HUES48 (cell line): Measurements from ENCODE around the gene CD244.
"Not testable (repeated sequence)": the region's sequence is repeated elsewhere in the genome, so short reads cannot be mapped to it uniquely, and the experiment has no call there.

Source experiments
- H3K27ac ChIP-seq: one replicate; pipeline ENCODE4 v1.7.0; 2013; ENCODE audit warnings: low read depth, low read length, inconsistent platforms
- H3K27me3 ChIP-seq: 2 replicates; pipeline ENCODE4 v1.6.1; 2013; ENCODE audit warnings: mild to moderate bottlenecking, low read length; ENCODE audit not compliant: control insufficient read depth, insufficient read depth
- H3K36me3 ChIP-seq: 2 replicates; pipeline ENCODE4 v1.6.1; 2013; ENCODE audit warnings: low read length; ENCODE audit not compliant: control insufficient read depth, insufficient read depth
- H3K4me1 ChIP-seq: 2 replicates; pipeline ENCODE4 v1.6.1; 2013; ENCODE audit warnings: mild to moderate bottlenecking, low read length; ENCODE audit not compliant: control insufficient read depth, insufficient read depth
- H3K4me3 ChIP-seq: 2 replicates; pipeline ENCODE4 v1.5.1; 2013; ENCODE audit warnings: mild to moderate bottlenecking, low read depth, low read length
- H3K9ac ChIP-seq: 2 replicates; pipeline ENCODE4 v1.6.1; 2013; ENCODE audit warnings: mild to moderate bottlenecking, low read depth, low read length, moderate library complexity
- H3K9me3 ChIP-seq: 2 replicates; pipeline ENCODE4 v1.6.1; 2013; ENCODE audit warnings: low read length; ENCODE audit not compliant: control insufficient read depth, insufficient read depth

CD244 gene

GRCh38 chr1:160877221-160877620, 14.5 kb upstream of the CD244 start:
- H3K4me3 ChIP-seq: no peak overlapping the region
- no peaks in the 10 kb centered on the region for H3K36me3 ChIP-seq
- H3K4me1 ChIP-seq: no peaks in the 10 kb centered on the region
- H3K9me3 ChIP-seq: no peaks in the 10 kb centered on the region
- no peak overlapping the region for H3K27ac ChIP-seq
- H3K9ac ChIP-seq: no peak overlapping the region
- no peaks in the 10 kb centered on the region for H3K27me3 ChIP-seq

GRCh38 chr1:160876311-160876710, 13.6 kb upstream of the CD244 start:
- H3K9me3 ChIP-seq: no peaks in the 10 kb centered on the region
- no peaks in the 10 kb centered on the region for H3K27me3 ChIP-seq
- no peaks in the 10 kb centered on the region for H3K4me1 ChIP-seq
- H3K4me3 ChIP-seq: no peak overlapping the region
- H3K27ac ChIP-seq: no peak overlapping the region
- H3K36me3 ChIP-seq: no peaks in the 10 kb centered on the region
- no peak overlapping the region for H3K9ac ChIP-seq

DNA sequence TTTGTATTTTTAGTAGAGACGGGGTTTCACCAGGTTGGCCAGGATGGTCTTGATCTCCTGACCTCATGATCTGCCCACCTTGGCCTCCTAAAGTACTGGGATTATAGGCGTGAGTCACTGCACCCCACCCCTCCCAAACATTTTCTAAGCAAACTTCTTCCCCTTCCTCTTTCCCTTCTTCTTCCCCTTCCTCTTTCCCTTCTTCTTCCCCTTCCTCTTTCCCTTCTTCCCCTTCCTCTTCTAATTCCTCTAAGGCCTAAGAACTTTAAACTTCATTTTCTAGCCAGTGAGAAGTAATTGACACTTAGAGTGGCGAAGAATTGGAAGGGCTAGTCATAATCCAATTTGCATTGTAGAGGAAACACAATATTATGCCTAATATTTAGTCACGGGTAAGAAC, 12.9 kb upstream of the CD244 start:
- H3K36me3 ChIP-seq, H3K9ac ChIP-seq, H3K4me1 ChIP-seq, H3K27me3 ChIP-seq, H3K27ac ChIP-seq, H3K9me3 ChIP-seq, H3K4me3 ChIP-seq: not testable (repeated sequence)

DNA sequence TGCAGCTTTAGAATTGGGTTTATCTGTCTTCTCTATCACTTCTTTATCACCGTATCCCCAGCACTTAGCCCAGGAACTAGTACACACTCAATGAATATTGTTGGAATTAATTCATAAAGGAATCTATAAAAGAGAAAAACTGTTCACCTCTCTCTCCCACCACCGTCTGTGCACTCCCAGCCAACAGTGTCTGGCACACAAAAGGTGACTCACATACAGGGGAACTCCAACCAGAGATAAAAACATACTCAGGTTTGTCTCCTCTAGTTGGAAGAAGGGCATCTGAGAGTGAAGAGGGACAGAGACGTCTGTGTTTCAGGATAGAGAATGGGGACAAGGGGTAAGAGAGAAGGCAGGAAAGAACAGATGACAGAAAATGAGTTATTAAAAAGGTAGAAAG, 12.2 kb upstream of the CD244 start:
- Histone ChIP-seq H3K27ac (no peak overlapping the region), H3K36me3 (no peaks in the 10 kb centered on the region), H3K9me3 (no peaks in the 10 kb centered on the region), H3K4me3 (no peak overlapping the region), H3K27me3 (no peaks in the 10 kb centered on the region), H3K4me1 (no peaks in the 10 kb centered on the region), H3K9ac (no peak overlapping the region)

DNA sequence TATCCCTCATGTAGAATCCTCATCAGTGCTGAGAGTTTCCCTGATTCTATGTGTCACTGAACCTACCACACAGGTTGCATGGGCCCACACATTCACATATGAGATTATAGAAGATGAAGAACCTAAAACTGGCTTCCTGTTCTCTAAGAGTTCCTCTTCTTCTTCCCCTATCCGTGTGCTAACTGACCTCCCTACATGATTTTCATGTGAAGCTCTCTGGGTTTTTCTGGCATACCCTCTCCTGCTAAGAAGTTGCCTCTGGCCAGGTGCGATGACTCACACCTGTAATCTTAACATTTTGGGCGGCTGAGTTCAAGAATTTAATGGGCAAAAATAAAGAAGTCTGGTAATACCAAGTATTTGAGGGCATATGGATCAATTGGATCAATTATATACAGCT, 5.5 kb upstream of the CD244 start:
- no peak overlapping the region for H3K27ac ChIP-seq

DNA sequence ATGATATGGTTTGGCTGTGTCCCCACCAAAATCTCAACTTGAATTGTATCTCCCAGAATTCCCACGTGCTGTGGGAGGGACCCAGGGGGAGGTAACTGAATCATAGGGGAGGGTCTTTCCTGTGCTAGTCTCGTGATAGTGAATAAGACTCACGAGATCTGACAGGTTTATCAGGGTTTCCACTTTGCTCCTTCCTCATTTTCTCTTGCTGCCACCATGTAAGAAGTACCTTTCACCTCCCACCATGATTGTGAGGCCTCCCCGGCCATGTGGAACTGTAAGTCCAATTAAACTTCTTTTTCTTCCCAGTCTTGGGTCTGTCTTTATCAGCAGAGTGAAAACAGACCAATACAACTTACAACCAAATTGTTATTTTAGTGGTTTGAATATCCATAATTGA, 5.0 kb upstream of the CD244 start:
- not testable (repeated sequence) for H3K4me3 ChIP-seq, H3K4me1 ChIP-seq, H3K9ac ChIP-seq, H3K9me3 ChIP-seq, H3K36me3 ChIP-seq, H3K27ac ChIP-seq, H3K27me3 ChIP-seq

More for the DNA sequence above, 5.5 kb upstream of the CD244 start:
- H3K4me1 ChIP-seq: no peaks in the 10 kb centered on the region
- no peaks in the 10 kb centered on the region for H3K9me3 ChIP-seq
- no peaks in the 10 kb centered on the region for H3K27me3 ChIP-seq
- no peaks in the 10 kb centered on the region for H3K36me3 ChIP-seq
- H3K4me3 ChIP-seq: no peak overlapping the region
- H3K9ac ChIP-seq: no peak overlapping the region

- Histone ChIP-seq H3K27me3 (no peaks in the 10 kb centered on the region), H3K9ac (no peak overlapping the region), H3K27ac (no peak overlapping the region), H3K9me3 (no peaks in the 10 kb centered on the region), H3K4me1 (no peaks in the 10 kb centered on the region), H3K4me3 (no peak overlapping the region), H3K36me3 (no peaks in the 10 kb centered on the region)
These were observed 4.1 kb upstream of the CD244 start for GRCh38 chr1:160866695-160867260.

DNA sequence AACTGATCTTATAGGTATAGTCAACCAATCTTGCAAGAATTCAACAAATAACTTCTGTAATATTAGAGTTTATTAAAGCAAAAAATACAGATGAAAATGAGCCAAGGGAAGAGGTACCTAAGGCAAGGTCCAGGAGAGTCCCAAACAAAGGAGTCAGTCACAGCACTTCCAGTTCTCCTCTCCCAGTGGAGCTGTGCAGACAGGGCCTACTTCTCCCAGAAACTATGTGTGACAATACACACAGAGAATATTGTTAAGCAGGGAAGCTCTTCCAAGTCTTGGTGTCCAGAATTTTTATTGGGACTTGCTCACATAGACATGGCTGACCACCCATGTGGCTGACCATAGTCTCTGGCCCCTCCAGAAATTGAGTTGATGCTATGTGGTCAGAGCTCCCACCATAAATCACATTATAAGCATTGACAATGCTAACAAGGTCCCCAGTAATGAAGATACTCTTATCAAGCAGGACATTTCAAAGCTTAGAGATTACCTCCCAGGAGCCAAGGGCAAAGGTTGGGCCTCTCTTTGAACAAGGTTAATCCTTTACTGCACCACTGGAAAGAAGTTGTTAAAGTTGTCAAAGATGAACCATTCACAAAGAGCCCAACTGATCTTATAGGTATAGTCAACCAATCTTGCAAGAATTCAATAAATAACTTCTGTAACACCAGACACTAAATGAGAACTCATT, 3.5 kb upstream of the CD244 start:
- Histone ChIP-seq H3K27ac (peak overlapping the region; percentile 56), H3K36me3 (no peaks in the 10 kb centered on the region), H3K27me3 (no peaks in the 10 kb centered on the region), H3K9ac (no peak overlapping the region), H3K4me1 (no peaks in the 10 kb centered on the region), H3K9me3 (no peaks in the 10 kb centered on the region), H3K4me3 (no peak overlapping the region)

GRCh38 chr1:160865337-160865736, 2.6 kb upstream of the CD244 start:
- Histone ChIP-seq H3K27me3 (no peaks in the 10 kb centered on the region), H3K9ac (no peak overlapping the region), H3K36me3 (no peaks in the 10 kb centered on the region)

GRCh38 chr1:160864173-160864572, 1.5 kb upstream of the CD244 start:
- no peaks in the 10 kb centered on the region for H3K27me3 ChIP-seq
- no peaks in the 10 kb centered on the region for H3K4me1 ChIP-seq
- no peaks in the 10 kb centered on the region for H3K36me3 ChIP-seq
- no peak overlapping the region for H3K9ac ChIP-seq
- no peak overlapping the region for H3K4me3 ChIP-seq
- H3K27ac ChIP-seq: no peak overlapping the region
- H3K9me3 ChIP-seq: no peaks in the 10 kb centered on the region

More at GRCh38 chr1:160865337-160865736, 2.6 kb upstream of the CD244 start:
- Histone ChIP-seq H3K9me3 (no peaks in the 10 kb centered on the region), H3K4me1 (no peaks in the 10 kb centered on the region), H3K27ac (peak overlapping the region; percentile 44), H3K4me3 (no peak overlapping the region)

DNA sequence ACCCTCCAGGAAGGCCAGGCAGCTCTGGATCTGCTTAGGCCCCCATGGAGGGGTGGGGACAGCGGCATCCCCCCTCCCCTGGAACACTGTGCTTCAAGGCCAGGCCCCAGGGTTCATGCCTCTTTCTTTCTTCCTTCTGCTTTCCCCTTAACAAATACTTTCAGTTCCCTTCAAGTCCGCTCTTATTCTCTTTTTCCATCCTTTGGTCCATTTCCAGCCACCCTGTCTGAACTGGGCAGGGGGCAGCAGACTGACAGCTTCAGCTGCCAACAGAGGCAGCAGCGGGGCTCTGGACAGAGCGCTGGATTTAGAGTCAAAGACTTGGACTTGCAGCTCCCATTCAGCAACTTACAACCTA, 1.1 kb upstream of the CD244 start:
- H3K27me3 ChIP-seq: no peaks in the 10 kb centered on the region
- H3K27ac ChIP-seq: no peak overlapping the region
- no peaks in the 10 kb centered on the region for H3K4me1 ChIP-seq
- H3K36me3 ChIP-seq: no peaks in the 10 kb centered on the region
- no peaks in the 10 kb centered on the region for H3K9me3 ChIP-seq
- H3K9ac ChIP-seq: no peak overlapping the region
- H3K4me3 ChIP-seq: no peak overlapping the region
